Measurements from ENCODE around the gene PHLDB3.
"Not testable (repeated sequence)": the region's sequence is repeated elsewhere in the genome, so short reads cannot be mapped to it uniquely, and the experiment has no call there.

PHLDB3 gene

GRCh38 chr19:43439032-43439708 lies 65.4 kb downstream of the PHLDB3 start:
- no peak for DNase-seq

- peak; percentile 27 for DNase-seq
These were observed 66.1 kb downstream of the PHLDB3 start for GRCh38 chr19:43438291-43439031.

- no peak for DNase-seq
These were observed 66.8 kb downstream of the PHLDB3 start for GRCh38 chr19:43437712-43438111.

- not testable (repeated sequence) for DNase-seq
These were observed 67.3 kb downstream of the PHLDB3 start for GRCh38 chr19:43437284-43437683.

- no peak for DNase-seq
These were observed 68.8 kb downstream of the PHLDB3 start for GRCh38 chr19:43435775-43436174.

- DNase-seq: no peak
These were observed 70.9 kb downstream of the PHLDB3 start for GRCh38 chr19:43433689-43434088.

GRCh38 chr19:43433358-43433673 lies 71.2 kb downstream of the PHLDB3 start:
- no peak for DNase-seq

- no peak for DNase-seq
These were observed 73.6 kb downstream of the PHLDB3 start for GRCh38 chr19:43430976-43431375.

GRCh38 chr19:43430142-43430710 lies 74.3 kb downstream of the PHLDB3 start:
- DNase-seq: no peak

GRCh38 chr19:43429395-43429794 lies 75.2 kb downstream of the PHLDB3 start:
- DNase-seq: no peak

- no peak for DNase-seq
These were observed 78.8 kb downstream of the PHLDB3 start for GRCh38 chr19:43425567-43426392.

Data from stimulated activated CD4-positive, alpha-beta T cell treated with anti-CD3 and anti-CD28 coated beads, Interleukin-15, amount 100 ng/mL, for 24 hours (primary cell).